NCI-H1436 treated with DMSO at 0.1 percent for 48 hours (cell line): ENCODE results near the gene RHO.

Experiments used
- DNase-seq: peaks from one replicate; lab custom pipeline; 2025; lab: John Stamatoyannopoulos, UW

Gene RHO

GRCh38 chr3:129560269-129560787 is 31.9 kb downstream of the RHO start:
- no peak for DNase-seq

- DNase-seq = no peak
Observed at GRCh38 chr3:129560911-129561594, 32.6 kb downstream of the RHO start.

GRCh38 chr3:129561619-129562248 is 33.3 kb downstream of the RHO start:
- DNase-seq = no peak

- DNase-seq = no peak
Observed at GRCh38 chr3:129562803-129563202, 34.4 kb downstream of the RHO start.

- no peak for DNase-seq
Observed at GRCh38 chr3:129563332-129563731, 34.9 kb downstream of the RHO start.

- DNase-seq = no peak
Observed at GRCh38 chr3:129563850-129564535, 35.6 kb downstream of the RHO start.

- no peak for DNase-seq
Observed at GRCh38 chr3:129564981-129565644, 36.7 kb downstream of the RHO start.

- no peak for DNase-seq
Observed at GRCh38 chr3:129565902-129566301, 37.5 kb downstream of the RHO start.

- no peak for DNase-seq
Observed at GRCh38 chr3:129567176-129567705, 38.8 kb downstream of the RHO start.

GRCh38 chr3:129567939-129568338 is 39.5 kb downstream of the RHO start:
- DNase-seq = no peak

- DNase-seq = no peak
Observed at GRCh38 chr3:129569856-129570255, 41.4 kb downstream of the RHO start.

- DNase-seq = no peak
Observed at GRCh38 chr3:129571605-129572547, 43.4 kb downstream of the RHO start.

- no peak for DNase-seq
Observed at GRCh38 chr3:129572603-129573002, 44.2 kb downstream of the RHO start.

GRCh38 chr3:129573493-129573892 is 45.1 kb downstream of the RHO start:
- no peak for DNase-seq

- DNase-seq = no peak
Observed at GRCh38 chr3:129574206-129574605, 45.8 kb downstream of the RHO start.

GRCh38 chr3:129575233-129575996 is 47.0 kb downstream of the RHO start:
- no peak for DNase-seq

- no peak for DNase-seq
Observed at GRCh38 chr3:129575997-129576384, 47.6 kb downstream of the RHO start.

GRCh38 chr3:129576514-129577352 is 48.3 kb downstream of the RHO start:
- DNase-seq = peak; percentile 11

- DNase-seq = no peak
Observed at GRCh38 chr3:129577366-129577765, 48.9 kb downstream of the RHO start.
